A549 (cell line): ENCODE measurements around the gene ITFG1. TPM values are rescaled to one million over a fixed set of nuclear protein-coding genes. Genes with fewer than 3 reads are reported as not detected.

Source experiments
- ATAC-seq, 2 experiments: fragments of 200-7000 bp in 1 of 2; fragments of >200 bp in 1 of 2; cut with Nextera tagmentation in 1 of 2; cut with Tn5 transposase in 1 of 2; 3 replicates each; pipeline versions ENCODE4 v1.8.0 to v1.9.1; 2018 to 2020; ENCODE audit warnings: mild to moderate bottlenecking in 1 of 2, moderate library complexity in 1 of 2
- CTCF ChIA-PET: fragments of 300-600 bp; sonication (Branson Sonifier 250); formaldehyde crosslinking; extraction: SDS; loops from one replicate; lab custom pipeline; 2021; ENCODE audit warnings: antibody characterized with exemption, inconsistent platforms; lab: Yijun Ruan, JAX
- POLR2A ChIA-PET: fragments of 350-600 bp; formaldehyde crosslinking; extraction: SDS; loops from one replicate; lab custom pipeline; 2021; ENCODE audit warnings: antibody characterized with exemption, inconsistent platforms; lab: Yijun Ruan, JAX
- DNase-seq, 2 experiments: peaks; one replicate each; pipeline versions ENCODE4 v3.0.0 to v3.0.0-alpha.2; 2011 to 2016; ENCODE audit warnings: low read depth in 1 of 2, low spot score in 1 of 2
- FAIRE-seq: peaks from 2 replicates; lab custom pipeline; 2011; peaks lifted over from hg19 to GRCh38; lab: Jason Lieb, UNC
- H3K27ac ChIP-seq, 2 experiments: fragments of >200 bp; sonication (Bioruptor Twin); formaldehyde crosslinking; 3 replicates each; pipeline ENCODE4 v1.5.1; 2016 to 2017
- H3K4me1 ChIP-seq: fragments of >200 bp; sonication (Bioruptor Twin); formaldehyde crosslinking; 3 replicates; pipeline ENCODE4 v1.6.1; 2016
- H3K4me2 ChIP-seq: fragments of >200 bp; sonication (Bioruptor Twin); formaldehyde crosslinking; 3 replicates; pipeline ENCODE4 v1.6.1; 2016
- H3K4me3 ChIP-seq: fragments of >200 bp; sonication (Bioruptor Twin); formaldehyde crosslinking; 3 replicates; pipeline ENCODE4 v1.5.1; 2016
- H3K9me3 ChIP-seq: fragments of >200 bp; sonication (Bioruptor Twin); formaldehyde crosslinking; 3 replicates; pipeline ENCODE4 v1.6.1; 2016
- ATOH8 ChIP-seq: fragments of 250-450 bp; sonication (Bioruptor Pico); IDR thresholded peaks from 2 replicates; pipeline ENCODE4 v1.5.0; 2020; ENCODE audit warnings: low read depth, mild to moderate bottlenecking, moderate library complexity
- BHLHE40 ChIP-seq: IDR thresholded peaks from 2 replicates; pipeline ENCODE4 v1.6.1; 2012; ENCODE audit warnings: low read depth, low read length, inconsistent platforms
- CEBPB ChIP-seq, 2 experiments: fragments of >200 bp in 1 of 2; sonication (Bioruptor Twin) in 1 of 2; formaldehyde crosslinking in 1 of 2; IDR thresholded peaks; 2 replicates each; pipeline ENCODE4 v1.6.1; 2012 to 2016
- CHD4 ChIP-seq: fragments of 200-600 bp; sonication (generic); IDR thresholded peaks from 2 replicates; pipeline ENCODE4 v1.6.1; 2016; ENCODE audit warnings: antibody characterized with exemption, mild to moderate bottlenecking, borderline replicate concordance
- EHF ChIP-seq: fragments of 250-450 bp; sonication (Bioruptor Pico); IDR thresholded peaks from 2 replicates; pipeline ENCODE4 v1.5.0; 2020; ENCODE audit warnings: mild to moderate bottlenecking
- EP300 ChIP-seq, 2 experiments: fragments of >200 bp; sonication (Bioruptor Twin); formaldehyde crosslinking; IDR thresholded peaks; 2 replicates in 1 of 2; 3 replicates in 1 of 2; pipeline ENCODE4 v1.6.1; 2016 to 2017
- FOXS1 ChIP-seq: fragments of 250-450 bp; sonication (Bioruptor Pico); IDR thresholded peaks from 2 replicates; pipeline ENCODE4 v1.5.0; 2020; ENCODE audit warnings: mild to moderate bottlenecking, moderate library complexity
- GATA3 ChIP-seq: IDR thresholded peaks from 2 replicates; pipeline ENCODE4 v1.6.1; 2012; ENCODE audit warnings: borderline replicate concordance
- HDAC2 ChIP-seq: fragments of 200-600 bp; sonication (generic); IDR thresholded peaks from 2 replicates; pipeline ENCODE4 v1.6.1; 2016
- HEYL ChIP-seq: fragments of 250-450 bp; sonication (Bioruptor Pico); IDR thresholded peaks from 2 replicates; pipeline ENCODE4 v1.8.0; 2021; ENCODE audit warnings: mild to moderate bottlenecking, moderate library complexity
- HOXA7 ChIP-seq: fragments of 250-450 bp; sonication (Bioruptor Pico); IDR thresholded peaks from 2 replicates; pipeline ENCODE4 v1.5.0; 2020; ENCODE audit warnings: mild to moderate bottlenecking, moderate library complexity
- JUNB ChIP-seq: fragments of >200 bp; sonication (Bioruptor Twin); formaldehyde crosslinking; IDR thresholded peaks from 2 replicates; pipeline ENCODE4 v1.6.1; 2016
- MYC ChIP-seq: IDR thresholded peaks from 2 replicates; pipeline ENCODE4 v1.6.1; 2012; ENCODE audit warnings: mild to moderate bottlenecking, inconsistent platforms, low read length, improper control_type of control experiment, borderline replicate concordance
- NR3C1 ChIP-seq: fragments of >200 bp; sonication (Bioruptor Twin); formaldehyde crosslinking; IDR thresholded peaks from 3 replicates; pipeline ENCODE4 v1.6.1; 2017
- PBX3 ChIP-seq: IDR thresholded peaks from 2 replicates; pipeline ENCODE4 v1.6.1; 2012
- POLR2A ChIP-seq: IDR thresholded peaks from 2 replicates; pipeline ENCODE4 v1.6.1; 2012; ENCODE audit warnings: mild to moderate bottlenecking, low read length
- RARB ChIP-seq: fragments of 250-450 bp; sonication (Bioruptor Pico); IDR thresholded peaks from 2 replicates; pipeline ENCODE4 v1.8.0; 2021; ENCODE audit warnings: mild to moderate bottlenecking, moderate library complexity
- RFX5 ChIP-seq: fragments of 450-650 bp; IDR thresholded peaks from 2 replicates; pipeline ENCODE4 v1.7.1; 2014; ENCODE audit warnings: antibody characterized with exemption, mild to moderate bottlenecking, moderate library complexity
- RNF2 ChIP-seq: fragments of 200-600 bp; sonication (generic); IDR thresholded peaks from 2 replicates; pipeline ENCODE4 v1.6.1; 2016; ENCODE audit warnings: low read depth, mild to moderate bottlenecking, antibody characterized with exemption, moderate library complexity, borderline replicate concordance
- SMC3 ChIP-seq: fragments of >200 bp; sonication (Bioruptor Twin); formaldehyde crosslinking; IDR thresholded peaks from 3 replicates; pipeline ENCODE4 v1.6.1; 2018; ENCODE audit warnings: inconsistent platforms
- TFCP2L1 ChIP-seq: fragments of 250-450 bp; sonication (Bioruptor Pico); IDR thresholded peaks from 2 replicates; pipeline ENCODE4 v1.5.0; 2021; ENCODE audit warnings: mild to moderate bottlenecking
- ZNF302 ChIP-seq: fragments of 250-450 bp; sonication (Bioruptor Pico); IDR thresholded peaks from 2 replicates; pipeline ENCODE4 v1.9.0; 2021; ENCODE audit warnings: inconsistent platforms, mild to moderate bottlenecking, moderate library complexity
- ZSCAN20 ChIP-seq: fragments of 250-450 bp; sonication (Bioruptor Pico); IDR thresholded peaks from 2 replicates; pipeline ENCODE4 v1.8.0; 2022; ENCODE audit warnings: mild to moderate bottlenecking, moderate library complexity
- WGBS: methylation state at CpG from one replicate; pipeline ENCODE4 v1.1.6; 2017; ENCODE audit errors: missing lambda C conversion rate; 5-methylcytosine and 5-hydroxymethylcytosine counted together
- polyA plus RNA-seq, 4 experiments: library from polyadenylated mRNA; depleted of rRNA in 3 of 4; stranded (reverse); fragments of >200 nt; fragmentation: RNase III in 1 of 4; extraction: RNeasy Plus Mini Kit Qiagen cat#74134 plus additional on column Dnase treatment in 1 of 4; gene quantifications; 2 replicates in 3 of 4; 3 replicates in 1 of 4; pipeline ENCODE4 v1.2.3, GENCODE V29; 2011 to 2017
- TF ChIP-seq, protein P1 (sequence below): fragments of >200 bp; sonication (Bioruptor Twin); formaldehyde crosslinking; IDR thresholded peaks from 2 replicates; pipeline ENCODE4 v1.6.1; 2016
- TF ChIP-seq, protein P2 (sequence below): fragments of 150-350 bp; IDR thresholded peaks from 2 replicates; pipeline ENCODE4 v1.6.1; 2014; ENCODE audit warnings: low read depth, mild to moderate bottlenecking, low read length
- TF ChIP-seq, protein P3 (sequence below): IDR thresholded peaks from 2 replicates; pipeline ENCODE4 v1.6.1; 2012

ITFG1 gene
- polyA plus RNA-seq, 2 of the 4 experiments (the other 2 are of a cell fraction) = 32.9 to 112 TPM

DNA sequence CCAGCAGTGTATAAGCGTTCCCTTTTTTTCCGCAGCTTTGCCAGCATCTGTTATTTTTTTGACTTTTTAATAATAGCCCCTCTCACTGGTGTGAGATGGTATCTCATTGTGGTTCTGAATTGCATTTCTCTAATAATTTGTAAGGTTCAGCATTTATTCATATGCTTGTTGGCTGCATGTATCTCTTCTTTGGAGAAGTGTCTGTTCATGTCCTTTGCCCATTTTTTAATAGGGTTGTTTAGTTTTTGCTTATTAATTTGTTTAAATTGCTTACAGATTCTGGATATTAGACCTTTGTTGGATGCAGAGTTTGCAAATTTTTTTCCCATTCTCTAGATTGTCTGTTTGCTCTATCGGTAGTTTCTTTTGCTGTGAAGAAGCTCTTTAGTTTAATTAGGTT is 27.2 kb upstream of the ITFG1 start (continued):
- TF ChIP-seq ZSCAN20 (CRISPR knock-in tag) = no peak
- no peak for TF ChIP-seq TFCP2L1 (CRISPR knock-in tag)
- TF ChIP-seq, protein P1, sequence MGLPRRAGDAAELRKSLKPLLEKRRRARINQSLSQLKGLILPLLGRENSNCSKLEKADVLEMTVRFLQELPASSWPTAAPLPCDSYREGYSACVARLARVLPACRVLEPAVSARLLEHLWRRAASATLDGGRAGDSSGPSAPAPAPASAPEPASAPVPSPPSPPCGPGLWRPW = no peak
- TF ChIP-seq EHF = no peak
- no peak for TF ChIP-seq MYC
- TF ChIP-seq, all 56 proteins: peak for 0

GRCh38 chr16:47486856-47487255 is 26.0 kb upstream of the ITFG1 start:
- ATAC-seq (no peak), FAIRE-seq (no peak), DNase-seq (no peak)
- peaks cover 6% of the 10 kb centered on the region; the same call in 1 of the 3 replicates for H3K9me3 ChIP-seq
- ChIA-PET POLR2A (interaction anchor here (0.6 kb wide), 1 partner anchor 8 kb away, joined by 3 read pairs; no protein-coding TSS in a partner anchor), CTCF (no interaction called here)
- H3K27ac ChIP-seq = no peak overlapping the region
- no peak for TF ChIP-seq HDAC2
- TF ChIP-seq ZNF302 (CRISPR knock-in tag) = no peak
- no peak for TF ChIP-seq RARB (CRISPR knock-in tag)
- TF ChIP-seq POLR2A = no peak
- TF ChIP-seq, protein P1 = no peak
- no peak for TF ChIP-seq EP300 (IDR thresholded peaks at IDR 0.05)
- TF ChIP-seq HOXA7 (CRISPR knock-in tag) = no peak
- TF ChIP-seq, protein P2, sequence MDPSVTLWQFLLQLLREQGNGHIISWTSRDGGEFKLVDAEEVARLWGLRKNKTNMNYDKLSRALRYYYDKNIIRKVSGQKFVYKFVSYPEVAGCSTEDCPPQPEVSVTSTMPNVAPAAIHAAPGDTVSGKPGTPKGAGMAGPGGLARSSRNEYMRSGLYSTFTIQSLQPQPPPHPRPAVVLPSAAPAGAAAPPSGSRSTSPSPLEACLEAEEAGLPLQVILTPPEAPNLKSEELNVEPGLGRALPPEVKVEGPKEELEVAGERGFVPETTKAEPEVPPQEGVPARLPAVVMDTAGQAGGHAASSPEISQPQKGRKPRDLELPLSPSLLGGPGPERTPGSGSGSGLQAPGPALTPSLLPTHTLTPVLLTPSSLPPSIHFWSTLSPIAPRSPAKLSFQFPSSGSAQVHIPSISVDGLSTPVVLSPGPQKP = no peak
- no peak for TF ChIP-seq JUNB
- no peak for TF ChIP-seq PBX3
- TF ChIP-seq SMC3 = no peak
- H3K4me1 ChIP-seq = peaks cover 10% of the 10 kb centered on the region
- H3K4me2 ChIP-seq = no peak overlapping the region
- no peak overlapping the region for H3K4me3 ChIP-seq

DNA sequence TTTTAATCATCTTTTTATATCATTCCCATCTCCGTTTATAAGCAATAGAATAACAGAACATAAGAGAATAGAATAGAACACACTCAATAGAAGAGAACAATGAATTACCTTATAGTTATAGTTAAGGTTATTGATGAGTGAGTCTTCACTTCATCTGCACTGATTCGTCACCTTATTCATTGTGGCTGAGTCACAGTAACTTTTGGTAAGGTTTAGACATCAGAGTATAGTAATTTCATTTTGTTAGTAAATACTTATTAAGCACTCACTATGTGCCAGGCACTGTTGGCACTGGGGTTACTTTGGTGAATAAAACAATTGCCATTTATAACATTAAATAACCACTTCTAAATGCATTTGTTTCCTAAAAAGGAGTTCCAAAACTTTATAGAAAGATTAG is 22.8 kb upstream of the ITFG1 start:
- TF ChIP-seq NR3C1 = no peak
- TF ChIP-seq ATOH8 (CRISPR knock-in tag) = no peak
- TF ChIP-seq FOXS1 (CRISPR knock-in tag) = no peak
- no peak for TF ChIP-seq CHD4
- TF ChIP-seq HEYL (CRISPR knock-in tag) = no peak
- TF ChIP-seq, protein P3, sequence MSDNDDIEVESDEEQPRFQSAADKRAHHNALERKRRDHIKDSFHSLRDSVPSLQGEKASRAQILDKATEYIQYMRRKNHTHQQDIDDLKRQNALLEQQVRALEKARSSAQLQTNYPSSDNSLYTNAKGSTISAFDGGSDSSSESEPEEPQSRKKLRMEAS = no peak
- no peak for TF ChIP-seq CEBPB (IDR thresholded peaks at IDR 0.05)
- TF ChIP-seq, protein P2 = no peak
- TF ChIP-seq BHLHE40 = no peak
- no peak for TF ChIP-seq PBX3
- TF ChIP-seq TFCP2L1 (CRISPR knock-in tag) = no peak
- TF ChIP-seq JUNB = no peak
- TF ChIP-seq GATA3 = no peak
- no peak for TF ChIP-seq RNF2
- TF ChIP-seq RFX5 = no peak
- no peak for TF ChIP-seq SMC3
- TF ChIP-seq, all 56 proteins: peak for 0
- FAIRE-seq (no peak), ATAC-seq (no peak), DNase-seq (no peak)
- Histone ChIP-seq H3K4me2 (no peak overlapping the region), H3K4me3 (no peak overlapping the region), H3K27ac (no peak overlapping the region), H3K9me3 (0 out of 3 replicates have a peak, but pooled peaks cover 1% of the 10 kb centered on the region), H3K4me1 (peaks cover 10% of the 10 kb centered on the region)
- 87% methylated on average over 2 of the region's 2 CpGs for WGBS
- POLR2A ChIA-PET = no interaction called here
- CTCF ChIA-PET = no interaction called here
